Loucy (cell line): ENCODE measurements around the gene WDR5.

Experiments used
- EZH2phosphoT487 ChIP-seq: fragments of 200-600 bp; IDR thresholded peaks from 2 replicates; pipeline ENCODE4 v1.6.1; 2018; ENCODE audit warnings: antibody characterized with exemption, mild to moderate bottlenecking, moderate library complexity, borderline replicate concordance
- TF ChIP-seq, protein P1 (sequence below): fragments of 200-600 bp; sonication (generic); conservative IDR thresholded peaks from 2 replicates; pipeline ENCODE4 v1.5.1; 2014; ENCODE audit warnings: mild to moderate bottlenecking, antibody characterized with exemption, low read length

DNA sequence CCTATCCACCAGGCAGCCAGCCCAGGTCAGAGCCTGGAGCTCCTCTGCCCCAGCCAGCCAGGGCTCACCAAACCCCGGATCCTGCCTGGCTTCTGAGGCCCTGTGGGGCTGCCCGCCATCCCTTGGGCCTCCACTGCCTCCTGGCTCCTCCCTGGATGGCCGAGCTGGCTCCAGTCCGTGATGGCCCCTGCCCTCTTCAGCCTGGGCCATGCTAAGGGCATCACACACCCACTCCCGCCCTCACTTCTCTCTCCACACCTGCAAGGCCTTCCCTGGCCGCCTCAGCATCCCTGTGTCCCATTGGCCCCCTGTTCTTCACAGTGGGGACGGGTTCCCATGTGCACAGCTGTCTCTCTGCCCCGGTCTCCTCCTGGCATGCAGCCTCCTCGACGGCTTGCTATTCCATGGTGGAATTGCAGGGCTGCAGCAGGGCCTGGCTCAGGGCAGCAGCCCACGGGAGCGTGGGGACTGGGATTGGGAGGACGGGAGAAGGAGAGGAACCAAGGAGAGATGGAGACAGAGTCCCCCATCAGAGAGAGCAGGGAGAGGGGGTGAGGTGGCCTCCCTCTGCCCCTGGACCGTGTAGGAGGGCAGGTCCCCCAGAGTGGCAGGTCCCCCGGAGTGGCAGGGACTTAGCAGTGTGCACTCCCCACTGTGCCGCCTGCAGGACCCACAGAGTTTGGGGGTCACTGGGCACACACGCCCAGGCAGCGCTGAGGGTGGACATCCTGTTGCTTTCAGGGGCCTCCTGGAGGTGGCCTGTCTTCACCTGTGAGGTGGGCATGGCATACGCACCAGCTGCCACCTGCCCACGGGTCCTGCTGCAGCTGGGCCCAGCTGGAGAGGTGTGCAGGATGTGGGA, 45.1 kb downstream of the WDR5 start:
- TF ChIP-seq, protein P1, sequence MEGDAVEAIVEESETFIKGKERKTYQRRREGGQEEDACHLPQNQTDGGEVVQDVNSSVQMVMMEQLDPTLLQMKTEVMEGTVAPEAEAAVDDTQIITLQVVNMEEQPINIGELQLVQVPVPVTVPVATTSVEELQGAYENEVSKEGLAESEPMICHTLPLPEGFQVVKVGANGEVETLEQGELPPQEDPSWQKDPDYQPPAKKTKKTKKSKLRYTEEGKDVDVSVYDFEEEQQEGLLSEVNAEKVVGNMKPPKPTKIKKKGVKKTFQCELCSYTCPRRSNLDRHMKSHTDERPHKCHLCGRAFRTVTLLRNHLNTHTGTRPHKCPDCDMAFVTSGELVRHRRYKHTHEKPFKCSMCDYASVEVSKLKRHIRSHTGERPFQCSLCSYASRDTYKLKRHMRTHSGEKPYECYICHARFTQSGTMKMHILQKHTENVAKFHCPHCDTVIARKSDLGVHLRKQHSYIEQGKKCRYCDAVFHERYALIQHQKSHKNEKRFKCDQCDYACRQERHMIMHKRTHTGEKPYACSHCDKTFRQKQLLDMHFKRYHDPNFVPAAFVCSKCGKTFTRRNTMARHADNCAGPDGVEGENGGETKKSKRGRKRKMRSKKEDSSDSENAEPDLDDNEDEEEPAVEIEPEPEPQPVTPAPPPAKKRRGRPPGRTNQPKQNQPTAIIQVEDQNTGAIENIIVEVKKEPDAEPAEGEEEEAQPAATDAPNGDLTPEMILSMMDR: no peak
- no peak for TF ChIP-seq EZH2phosphoT487
